GM18870 (cell line): ENCODE results near the gene TRAF3IP1.
"Not testable (repeated sequence)": the region's sequence is repeated elsewhere in the genome, so short reads cannot be mapped to it uniquely, and the experiment has no call there.

Experiments used
- ATAC-seq: cut with Tn5 transposase; IDR thresholded peaks from one replicate; pipeline ENCODE4 v1.9.1; 2021; ENCODE audit warnings: moderate library complexity; ENCODE audit not compliant: unreplicated experiment

TRAF3IP1 gene

DNA sequence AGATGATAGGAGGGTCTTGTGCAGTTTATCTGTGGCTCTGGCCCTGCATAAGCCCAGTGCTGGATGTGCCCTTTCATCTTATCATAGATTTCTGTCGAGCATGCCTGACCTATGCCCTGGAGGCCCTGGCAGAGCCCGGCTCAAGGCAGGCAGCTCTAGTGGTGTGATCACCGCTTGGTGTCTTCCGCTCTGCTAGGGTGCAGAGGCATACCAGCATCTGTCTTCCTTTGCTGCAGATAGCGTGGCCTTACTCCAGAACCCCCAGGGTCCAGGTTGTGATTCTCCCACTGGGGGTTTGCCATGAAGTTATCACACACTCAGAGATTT, 13.7 kb upstream of the TRAF3IP1 start:
- ATAC-seq = no peak

DNA sequence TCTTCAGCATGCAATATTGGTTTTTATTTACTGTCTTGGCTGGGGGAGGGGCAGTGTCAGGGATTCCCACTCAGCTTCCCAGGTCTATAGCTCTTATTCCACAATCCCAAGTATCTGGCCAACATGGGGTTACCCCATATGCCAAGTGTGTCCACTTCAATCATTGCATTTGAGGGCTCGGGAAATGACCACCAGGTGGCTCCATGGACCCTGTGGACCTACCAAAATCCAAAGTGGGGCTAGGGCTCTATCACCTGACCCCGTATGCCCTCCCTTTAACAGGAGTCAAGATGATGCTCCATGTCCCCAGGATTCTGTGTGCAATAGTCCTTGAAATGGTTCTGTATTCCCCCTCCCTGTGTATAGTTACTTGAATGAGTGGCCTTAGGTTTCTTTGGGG, 12.1 kb upstream of the TRAF3IP1 start:
- ATAC-seq = no peak

DNA sequence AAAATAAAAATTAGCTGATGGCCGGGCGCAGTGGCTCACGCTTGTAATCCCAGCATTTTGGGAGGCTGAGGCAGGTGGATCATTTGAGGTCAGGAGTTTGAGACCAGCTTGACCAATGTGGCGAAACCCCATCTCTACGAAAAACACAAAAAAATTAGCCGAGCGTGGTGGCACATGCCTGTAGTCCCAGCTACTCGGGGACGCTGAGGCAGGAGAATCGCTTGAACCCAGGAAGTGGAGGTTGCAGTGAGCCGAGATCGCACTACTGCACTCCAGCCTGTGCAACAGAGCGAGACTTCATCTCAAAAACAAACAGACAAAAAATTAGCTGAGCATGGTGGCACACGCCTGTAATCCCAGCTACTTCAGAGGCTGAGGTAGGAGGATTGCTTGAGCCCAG, 9.6 kb upstream of the TRAF3IP1 start:
- not testable (repeated sequence) for ATAC-seq

DNA sequence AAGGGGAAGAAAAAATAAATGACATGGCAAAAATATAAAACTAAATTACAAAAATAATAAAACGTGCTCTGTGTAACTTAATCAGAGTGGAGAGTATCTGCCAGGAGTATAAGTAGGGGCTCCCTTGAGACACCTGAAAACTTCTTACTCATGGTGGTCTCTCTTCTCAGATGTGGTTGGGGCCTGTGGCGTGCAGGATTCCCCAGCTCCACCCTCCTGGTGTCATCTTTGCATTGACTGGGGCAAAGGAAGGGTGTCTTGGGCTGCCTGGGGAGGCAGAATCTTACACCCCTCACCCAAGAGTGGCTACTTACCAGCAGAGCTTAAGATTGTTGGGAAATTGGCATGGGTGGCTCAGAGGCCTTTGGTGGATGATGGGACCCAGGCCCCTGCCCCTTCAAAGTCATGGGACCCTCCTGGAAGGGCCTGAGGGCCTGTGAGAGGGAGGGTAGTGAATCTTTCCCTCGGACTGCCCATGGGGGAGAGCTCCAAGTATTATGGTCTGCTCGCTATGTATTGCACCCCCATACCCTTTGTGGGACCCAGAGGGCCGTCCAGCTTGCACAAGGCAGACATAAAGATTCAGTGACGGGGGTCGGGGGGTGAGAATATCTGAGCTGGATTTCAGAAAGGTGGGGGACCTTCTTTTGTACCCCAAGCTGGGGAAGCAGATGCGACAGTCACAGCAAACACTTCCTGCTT, 6.9 kb upstream of the TRAF3IP1 start:
- no peak for ATAC-seq

DNA sequence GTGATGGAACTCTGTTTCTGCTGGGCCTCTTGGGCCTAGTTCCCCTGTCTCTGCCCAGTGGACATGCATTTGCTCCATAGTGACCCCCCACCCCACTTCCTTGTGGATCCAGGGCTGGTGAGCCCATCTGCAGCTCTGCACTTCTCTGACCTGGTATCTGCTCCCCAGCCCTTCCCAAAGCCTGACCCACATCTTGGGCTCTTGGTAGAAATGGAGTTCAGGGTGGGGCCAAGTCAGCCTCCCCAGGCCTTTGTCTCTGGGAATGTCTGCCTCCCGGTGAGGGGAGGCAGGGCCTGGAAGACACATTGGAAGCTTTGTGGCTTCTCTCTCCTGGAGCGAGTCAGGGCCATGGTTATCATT, 6.3 kb upstream of the TRAF3IP1 start:
- no peak for ATAC-seq

DNA sequence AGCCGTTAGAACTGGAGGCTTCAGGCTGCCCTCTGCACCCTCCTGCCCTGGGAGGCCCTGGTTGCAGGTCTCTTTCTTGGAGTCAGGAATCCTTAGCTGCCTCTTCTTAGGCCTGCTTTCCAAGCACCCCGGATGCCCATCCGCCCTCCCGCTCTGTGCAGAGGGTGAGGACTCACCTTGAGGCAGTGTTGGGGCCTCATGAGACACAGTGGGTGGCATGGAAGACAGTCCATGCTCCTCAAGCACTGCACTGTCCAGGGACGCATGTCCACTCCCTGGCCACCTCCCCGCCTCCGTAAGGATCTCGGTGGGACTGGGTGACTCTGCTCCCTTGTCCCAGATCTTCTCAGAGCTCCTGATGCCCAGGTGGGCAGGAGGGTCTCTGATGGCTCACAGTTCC, 5.7 kb upstream of the TRAF3IP1 start:
- ATAC-seq = no peak

DNA sequence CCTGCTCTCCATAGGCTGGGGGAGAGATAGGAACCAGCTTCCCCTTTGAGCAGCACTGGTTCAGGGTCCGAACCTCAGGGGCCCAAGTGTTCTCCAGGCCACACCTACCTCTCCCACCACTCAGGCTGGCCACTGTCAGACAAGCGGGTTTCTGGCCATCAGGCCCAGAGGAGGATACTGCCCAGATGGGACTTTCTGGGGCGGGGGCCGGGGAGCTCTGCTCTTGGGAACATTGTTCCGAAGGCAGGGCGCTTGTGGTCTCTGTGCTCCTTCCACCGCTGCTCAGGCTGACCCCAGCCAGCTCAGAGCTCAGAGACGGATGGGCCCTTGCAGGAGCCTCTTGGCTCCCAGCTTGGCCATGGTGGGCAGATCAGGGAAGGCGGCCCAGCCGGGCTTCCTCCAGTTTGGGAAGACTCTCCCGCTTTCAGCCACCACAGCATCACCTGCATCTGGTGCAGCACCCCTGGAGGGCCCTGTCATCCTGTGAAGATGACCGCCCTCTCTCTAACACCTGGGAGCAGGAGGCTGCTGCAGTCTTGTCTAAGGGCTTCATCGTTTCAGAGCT, 5.2 kb upstream of the TRAF3IP1 start:
- no peak for ATAC-seq

DNA sequence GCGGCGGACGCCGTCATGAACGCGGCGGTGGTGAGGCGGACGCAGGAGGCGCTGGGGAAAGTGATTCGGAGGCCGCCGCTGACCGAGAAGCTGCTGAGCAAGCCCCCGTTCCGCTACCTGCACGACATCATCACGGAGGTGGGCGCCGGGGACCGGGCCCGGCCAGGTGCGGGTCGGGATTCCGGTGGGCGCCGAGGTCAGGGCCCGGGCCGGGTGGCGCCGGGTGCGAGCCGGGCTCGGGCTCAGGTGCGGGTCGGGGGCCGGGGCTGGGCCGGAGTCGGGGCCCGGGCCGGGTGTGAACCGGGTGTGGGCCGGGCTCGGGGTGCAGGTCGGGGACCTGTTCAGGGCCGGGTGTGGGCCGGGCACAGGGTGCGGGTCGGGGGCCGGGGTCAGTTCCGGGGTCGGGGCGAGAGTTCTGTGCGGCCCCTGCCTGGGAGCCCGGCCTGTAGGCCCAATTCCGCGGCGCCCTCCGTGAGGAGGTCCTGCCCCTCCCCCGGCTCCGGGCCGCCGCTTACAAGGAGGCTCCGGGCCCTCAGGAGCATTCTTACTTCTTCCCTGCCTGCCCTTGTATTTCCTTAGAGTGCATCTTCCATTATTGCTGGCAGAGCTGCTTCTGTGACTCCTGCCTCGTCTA, 447 bp downstream of the TRAF3IP1 start:
- ATAC-seq = no peak

DNA sequence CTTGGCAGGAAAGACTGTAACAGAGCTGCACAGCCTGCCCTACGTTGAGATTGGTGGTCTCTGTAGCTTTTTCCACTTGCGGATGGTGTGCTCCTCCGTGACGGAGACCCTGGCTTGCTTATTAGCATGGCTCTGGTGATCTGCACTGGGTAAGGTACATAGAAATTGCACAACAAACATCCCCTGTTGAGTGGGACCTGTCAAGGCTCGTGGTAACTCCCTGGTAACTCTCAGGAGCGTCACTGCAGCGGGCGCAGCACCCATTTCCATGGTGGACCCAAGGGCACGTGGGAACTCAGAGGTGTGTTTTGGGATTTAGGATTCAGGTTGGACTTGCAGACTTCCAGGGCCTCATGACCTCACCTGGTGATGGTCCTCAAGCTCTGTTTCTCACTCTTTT, 1.1 kb downstream of the TRAF3IP1 start:
- ATAC-seq = no peak

DNA sequence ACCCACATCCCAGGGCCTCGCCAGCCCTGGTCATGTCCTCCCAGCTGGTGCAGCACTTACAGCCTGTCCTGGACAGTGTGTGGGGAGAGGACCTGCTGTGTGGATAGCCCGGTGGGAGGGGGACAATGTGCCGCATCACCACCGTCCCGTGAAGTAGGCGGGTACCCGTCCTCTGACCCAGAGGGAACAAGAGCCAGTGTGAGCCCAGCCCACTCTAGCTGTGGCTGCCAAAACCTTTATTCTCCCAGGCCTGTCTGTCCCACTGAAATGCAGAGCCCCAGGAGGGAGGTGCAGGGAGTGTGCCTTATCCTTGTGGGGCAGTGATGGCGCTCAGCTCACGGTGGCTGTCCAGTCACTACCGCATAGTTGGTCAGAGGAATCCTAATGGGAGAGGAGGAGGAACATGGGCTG, 1.7 kb downstream of the TRAF3IP1 start:
- ATAC-seq = no peak

DNA sequence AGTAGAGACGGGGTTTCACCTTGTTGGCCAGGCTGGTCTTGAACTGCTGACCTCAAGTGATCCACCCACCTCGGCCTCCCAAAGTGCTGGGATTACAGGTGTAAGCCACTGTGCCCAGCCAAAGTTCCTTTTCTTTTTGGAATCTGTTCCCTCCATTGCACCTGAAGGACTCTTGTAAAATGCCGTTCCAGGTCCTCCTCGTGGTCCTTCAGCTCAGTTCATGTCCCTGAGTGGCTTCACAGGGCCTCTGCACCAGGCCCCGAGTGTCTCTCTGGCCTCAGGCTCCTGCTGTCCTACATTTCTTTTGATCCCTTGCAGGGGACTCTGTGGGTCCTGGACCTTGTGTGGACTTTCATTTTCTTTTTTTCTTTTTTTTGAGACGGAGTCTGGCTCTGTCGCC, 3.9 kb downstream of the TRAF3IP1 start:
- ATAC-seq = not testable (repeated sequence)

DNA sequence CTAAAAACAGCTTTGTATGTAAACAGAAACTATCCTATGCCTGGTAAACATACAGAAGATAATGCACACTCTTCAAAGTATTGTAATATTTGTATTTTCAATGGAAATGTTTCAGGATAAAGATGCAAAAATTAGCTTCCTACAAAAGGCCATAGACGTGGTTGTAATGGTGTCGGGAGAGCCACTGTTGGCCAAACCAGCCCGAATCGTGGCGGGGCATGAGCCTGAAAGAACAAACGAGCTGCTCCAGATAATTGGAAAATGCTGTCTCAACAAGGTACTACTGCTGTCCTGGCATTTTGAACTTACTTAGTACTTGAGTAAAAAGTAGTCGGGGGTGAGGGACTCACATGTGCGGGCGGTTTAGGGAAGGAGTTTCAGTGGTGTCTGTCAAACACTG, 5.4 kb downstream of the TRAF3IP1 start:
- ATAC-seq = no peak

DNA sequence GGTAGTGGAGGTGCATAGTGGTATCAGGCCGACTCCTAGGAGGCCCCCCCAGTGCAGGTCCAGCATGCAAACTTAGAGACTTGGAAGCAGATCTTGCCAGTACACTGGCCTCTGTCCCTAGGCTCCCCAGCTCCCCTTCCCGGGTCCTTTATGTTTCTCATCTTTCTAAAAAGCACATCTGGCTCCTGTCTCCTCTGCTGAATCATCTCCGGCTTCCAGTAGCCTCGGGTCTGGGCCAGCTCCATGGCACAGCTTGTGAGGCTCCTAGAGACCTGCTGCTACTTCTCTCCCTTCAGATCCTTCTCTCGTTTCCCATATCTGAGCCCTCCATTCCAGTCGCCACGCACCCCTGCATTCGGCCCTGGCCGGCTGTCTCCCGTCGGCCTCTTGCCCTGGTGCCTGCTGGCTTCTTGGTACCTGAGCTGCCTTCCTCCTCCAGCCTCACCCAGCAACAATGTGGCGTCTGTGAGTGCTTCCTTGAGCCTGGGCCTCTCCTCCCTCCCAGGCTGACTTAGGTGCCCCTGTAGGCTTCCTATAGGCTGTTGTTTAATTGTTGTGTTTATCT, 6.6 kb downstream of the TRAF3IP1 start:
- no peak for ATAC-seq

DNA sequence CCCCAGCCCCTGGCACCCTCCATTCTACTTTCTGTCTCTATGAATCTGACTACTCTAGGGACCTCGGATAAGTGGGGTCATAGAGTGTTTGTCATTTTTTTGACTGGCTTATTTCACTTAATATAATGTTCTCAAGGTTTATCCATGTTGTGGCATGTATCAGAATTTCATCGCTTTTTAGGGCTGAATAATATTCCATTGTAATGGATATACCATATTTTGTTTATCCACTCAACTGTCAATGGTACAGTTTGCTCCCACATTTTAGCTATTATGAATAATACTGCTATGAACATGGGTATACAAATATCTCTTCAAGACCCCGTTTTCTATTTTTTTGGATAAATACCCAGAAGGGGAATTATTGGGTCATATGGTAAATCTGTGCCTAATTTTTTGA, 7.4 kb downstream of the TRAF3IP1 start:
- ATAC-seq = no peak

DNA sequence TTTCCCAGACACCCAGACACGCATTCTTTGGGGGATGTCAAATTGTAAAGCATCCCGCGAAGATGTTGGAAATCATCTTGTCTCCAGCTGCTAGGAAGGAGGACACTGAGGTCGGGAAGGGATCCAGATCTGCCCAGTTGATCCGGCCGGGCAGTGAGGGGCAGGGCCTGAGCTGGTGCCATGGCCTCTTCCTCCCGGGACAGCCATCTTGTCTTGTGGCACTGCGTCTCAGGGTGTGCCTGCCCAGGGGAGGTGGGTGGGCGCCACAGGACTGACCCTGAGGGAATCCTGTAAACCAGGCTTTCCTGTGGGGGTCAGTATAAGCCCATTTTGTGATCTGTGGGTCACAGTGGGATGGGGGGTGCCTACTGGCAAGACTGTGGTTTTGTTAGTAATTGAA, 10.1 kb downstream of the TRAF3IP1 start:
- ATAC-seq = no peak

DNA sequence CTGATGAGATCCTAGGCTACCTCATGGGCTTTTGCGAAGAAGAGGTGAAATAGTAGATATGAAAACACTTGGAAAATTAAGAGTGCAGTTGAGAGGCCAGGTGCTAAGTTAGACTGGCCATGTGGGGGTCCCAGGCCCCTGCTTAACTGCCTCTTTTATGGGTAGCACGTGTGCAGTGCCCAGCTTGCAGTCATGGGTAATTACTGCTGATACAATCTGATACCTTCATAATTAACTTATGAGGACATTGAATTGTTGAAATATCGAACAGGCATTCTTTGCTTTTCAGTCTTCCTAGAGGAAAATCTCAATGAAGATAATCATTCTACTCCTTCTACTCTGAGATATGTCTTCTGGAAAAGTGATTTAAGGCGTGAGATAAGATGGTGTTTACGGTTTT, 11.6 kb downstream of the TRAF3IP1 start:
- ATAC-seq = no peak

DNA sequence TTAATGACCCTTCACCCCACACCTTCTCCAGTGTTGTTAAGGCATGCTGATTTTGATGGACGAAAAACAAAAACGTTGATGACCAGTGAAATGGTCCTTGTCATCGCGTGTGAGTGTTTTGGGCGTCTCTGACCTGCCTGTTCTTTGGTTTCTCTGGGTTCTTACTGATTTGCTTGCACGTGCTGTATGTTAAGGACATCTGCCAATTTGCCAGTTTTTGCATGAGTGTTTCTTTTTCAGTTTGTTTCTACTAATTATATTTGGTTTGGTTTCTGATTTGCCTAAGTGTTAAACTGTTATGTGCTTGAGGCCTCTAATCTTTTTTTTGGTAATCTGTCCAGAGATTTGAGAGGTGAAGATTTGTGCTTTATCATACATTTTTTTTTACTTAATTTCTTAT, 14.6 kb downstream of the TRAF3IP1 start:
- ATAC-seq = no peak

DNA sequence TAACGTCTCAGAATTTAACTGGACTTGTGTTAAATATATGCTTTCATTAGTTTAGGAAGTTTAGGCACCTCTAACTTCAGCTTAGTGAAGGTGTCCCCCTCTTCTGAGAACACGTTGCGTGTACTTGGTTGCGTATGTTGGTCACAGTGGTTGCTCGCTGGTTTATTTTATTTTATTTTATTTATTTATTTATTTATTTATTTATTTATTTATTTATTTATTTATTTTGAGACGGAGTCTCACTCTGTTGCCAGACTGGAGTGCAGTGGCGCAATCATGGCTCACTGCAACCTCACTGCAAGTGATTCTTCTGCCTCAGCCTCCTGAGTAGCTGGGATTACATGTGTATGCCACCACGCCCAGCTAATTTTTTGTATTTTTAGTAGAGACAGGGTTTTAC, 15.3 kb downstream of the TRAF3IP1 start:
- not testable (repeated sequence) for ATAC-seq

DNA sequence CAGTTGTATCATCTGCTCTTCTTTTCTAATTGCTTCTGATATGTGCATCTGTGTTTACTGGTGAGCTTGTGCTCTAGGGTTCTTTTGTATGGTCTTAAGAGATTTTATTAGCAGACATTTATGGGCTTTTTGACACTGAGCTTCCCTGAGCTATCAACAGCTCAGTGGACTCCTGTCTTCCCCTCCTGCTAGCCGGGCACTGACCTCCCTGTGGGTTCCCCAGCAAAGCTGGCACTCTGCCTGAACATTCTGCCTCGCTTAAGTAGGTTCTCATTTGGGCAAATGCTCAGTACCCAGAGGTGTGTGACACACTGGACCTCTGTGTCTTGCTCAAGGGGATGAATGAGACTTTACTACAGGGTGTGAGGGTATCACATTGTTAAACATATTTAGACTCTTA, 15.8 kb downstream of the TRAF3IP1 start:
- ATAC-seq = no peak

DNA sequence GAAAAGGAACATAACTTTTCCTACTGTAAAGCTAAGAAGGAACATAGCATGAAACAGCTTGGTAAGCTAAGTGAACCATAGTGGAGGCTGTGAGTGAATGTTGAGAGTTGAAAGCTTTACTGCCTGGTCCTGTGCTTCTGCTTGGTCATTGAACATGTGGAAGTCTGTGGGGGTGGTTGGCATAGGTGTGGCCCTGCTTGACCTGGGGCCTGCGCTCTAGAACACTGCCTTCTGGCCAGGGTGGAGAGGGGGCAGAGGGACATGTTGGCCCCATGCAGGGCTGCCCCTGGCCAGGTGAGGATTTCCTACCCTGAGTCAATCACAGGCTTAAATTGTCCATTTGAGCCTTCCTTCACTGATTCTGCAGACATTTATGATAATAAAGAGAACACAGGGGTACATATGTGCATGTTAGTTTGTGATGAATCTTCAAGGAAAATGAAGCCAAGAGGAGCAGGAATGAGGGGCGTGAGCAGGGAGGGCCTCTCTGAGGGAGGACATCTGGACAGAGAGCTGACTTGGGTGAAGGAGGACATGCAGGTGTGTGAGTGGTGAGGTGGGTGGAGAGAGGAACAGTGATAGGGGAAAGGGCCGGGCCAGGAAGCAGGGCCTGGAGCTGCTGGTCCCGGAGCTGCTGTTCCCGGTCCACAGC, 16.6 kb downstream of the TRAF3IP1 start:
- ATAC-seq = no peak

DNA sequence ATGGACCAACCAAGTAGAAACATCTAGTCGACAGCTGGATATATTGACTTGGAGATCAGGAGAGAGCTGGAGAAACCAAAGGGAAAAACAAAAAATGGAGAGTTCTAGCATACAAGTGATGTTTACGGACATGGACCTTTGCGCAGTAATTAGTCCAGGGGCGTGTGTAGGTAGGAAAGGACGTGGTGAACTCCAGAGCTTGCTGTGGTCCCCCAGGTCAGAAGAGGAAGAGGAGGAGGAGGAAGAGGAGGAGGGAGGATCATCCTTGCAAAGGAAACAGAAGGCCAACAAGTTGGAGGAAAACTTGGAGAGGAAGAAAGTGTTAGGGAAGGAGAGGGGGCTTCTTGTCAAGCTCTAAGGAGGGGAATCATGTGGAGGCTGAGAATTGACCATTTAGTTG, 17.5 kb downstream of the TRAF3IP1 start:
- ATAC-seq = no peak
